Measurements from ENCODE around the gene DLG5. TPM values are rescaled to one million over a fixed set of nuclear protein-coding genes. Genes with fewer than 3 reads are reported as not detected.

The DLG5 gene
- total RNA-seq, 4 donors from 2014 or later, result 28.6 to 51.2 (median 40.3) TPM

DNA sequence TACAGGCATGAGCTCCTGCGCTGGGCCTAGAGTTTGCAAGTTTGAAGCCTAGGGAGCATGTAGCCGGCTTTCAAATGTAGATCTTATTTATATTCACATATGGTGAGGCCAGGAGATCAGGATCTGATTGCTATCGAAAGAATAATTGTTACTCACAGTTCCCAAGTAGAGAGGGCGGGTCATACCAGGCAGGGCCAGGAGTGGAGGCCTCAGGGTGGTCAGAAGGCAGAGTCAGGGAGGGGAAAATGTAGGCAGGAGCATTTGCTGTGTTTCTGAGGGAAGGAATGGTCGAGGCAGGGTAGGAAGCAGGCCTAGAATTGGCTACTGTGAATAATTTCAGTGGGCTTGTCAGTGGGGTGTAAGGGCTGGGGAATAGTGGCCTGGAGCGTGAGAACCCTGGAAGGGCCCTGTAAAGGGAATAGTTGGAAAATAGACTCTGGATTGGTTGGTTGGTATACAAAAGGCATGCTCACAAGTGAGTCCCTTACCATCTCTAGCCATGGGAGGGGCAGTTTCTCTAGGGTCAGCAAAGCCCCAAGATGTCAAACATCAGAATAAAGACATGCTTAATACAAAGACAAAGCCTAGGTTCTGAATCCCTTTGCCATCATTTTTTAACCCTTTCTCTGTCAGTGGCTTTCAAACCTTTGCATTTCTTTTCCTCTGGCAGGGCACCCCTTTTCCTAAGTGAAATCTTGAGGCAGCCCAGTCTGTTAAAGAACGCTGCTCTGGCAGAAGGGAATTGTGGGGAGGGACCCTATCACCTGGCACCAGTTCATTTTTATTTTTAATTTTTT is 36.0 kb upstream of the DLG5 start:
- Histone ChIP-seq H3K27ac (no peak overlapping the region), H3K27me3 (no peaks in the 10 kb centered on the region), H3K36me3 (no peaks in the 10 kb centered on the region), H3K4me3 (no peak overlapping the region), H3K4me1 (no peaks in the 10 kb centered on the region), H3K9me3 (no peaks in the 10 kb centered on the region)
- in situ Hi-C loops (cut with MboI; ENCODE audit: low sequenced_read_pairs in 4 of 4) (no loop called here), intact Hi-C loops (cut with DNase I; ENCODE audit: low total_unique reads) (no loop called here)
- ATAC-seq, result no peak
- DNase-seq, result no peak
- TF ChIP-seq POLR2A (IDR thresholded peaks at IDR 0.05), result no peak
- TF ChIP-seq, protein P1, sequence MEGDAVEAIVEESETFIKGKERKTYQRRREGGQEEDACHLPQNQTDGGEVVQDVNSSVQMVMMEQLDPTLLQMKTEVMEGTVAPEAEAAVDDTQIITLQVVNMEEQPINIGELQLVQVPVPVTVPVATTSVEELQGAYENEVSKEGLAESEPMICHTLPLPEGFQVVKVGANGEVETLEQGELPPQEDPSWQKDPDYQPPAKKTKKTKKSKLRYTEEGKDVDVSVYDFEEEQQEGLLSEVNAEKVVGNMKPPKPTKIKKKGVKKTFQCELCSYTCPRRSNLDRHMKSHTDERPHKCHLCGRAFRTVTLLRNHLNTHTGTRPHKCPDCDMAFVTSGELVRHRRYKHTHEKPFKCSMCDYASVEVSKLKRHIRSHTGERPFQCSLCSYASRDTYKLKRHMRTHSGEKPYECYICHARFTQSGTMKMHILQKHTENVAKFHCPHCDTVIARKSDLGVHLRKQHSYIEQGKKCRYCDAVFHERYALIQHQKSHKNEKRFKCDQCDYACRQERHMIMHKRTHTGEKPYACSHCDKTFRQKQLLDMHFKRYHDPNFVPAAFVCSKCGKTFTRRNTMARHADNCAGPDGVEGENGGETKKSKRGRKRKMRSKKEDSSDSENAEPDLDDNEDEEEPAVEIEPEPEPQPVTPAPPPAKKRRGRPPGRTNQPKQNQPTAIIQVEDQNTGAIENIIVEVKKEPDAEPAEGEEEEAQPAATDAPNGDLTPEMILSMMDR (IDR thresholded peaks at IDR 0.05 in 4 of 5, conservative IDR thresholded peaks at IDR 0.05 in 1 of 5), result no peak

DNA sequence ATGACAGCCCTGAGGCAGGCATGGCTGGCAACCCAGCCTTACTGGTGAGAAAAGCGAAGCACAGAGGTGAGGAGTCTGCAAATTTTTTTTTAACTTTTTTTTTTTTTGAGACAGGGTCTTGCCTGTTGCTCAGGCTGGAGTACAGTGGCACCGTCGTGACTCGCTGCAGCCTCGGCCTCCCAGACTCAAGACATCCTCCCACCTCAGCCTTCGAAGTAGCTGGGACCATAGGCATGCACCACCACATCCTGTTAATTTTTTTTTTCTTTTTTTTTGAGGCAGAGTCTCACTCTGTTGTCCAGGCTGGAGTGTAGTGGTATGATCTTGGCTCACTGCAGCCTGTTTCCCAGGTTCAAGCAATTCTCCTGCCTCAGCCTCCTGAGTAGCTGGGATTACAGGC is 35.1 kb upstream of the DLG5 start:
- no peak overlapping the region for H3K27ac ChIP-seq
- TF ChIP-seq, protein P1 (IDR thresholded peaks at IDR 0.05 in 4 of 5, conservative IDR thresholded peaks at IDR 0.05 in 1 of 5), result no peak
- TF ChIP-seq POLR2A (IDR thresholded peaks at IDR 0.05), result no peak
- in situ Hi-C loops (cut with MboI; ENCODE audit: low sequenced_read_pairs in 4 of 4) (no loop called here), intact Hi-C loops (cut with DNase I; ENCODE audit: low total_unique reads) (no loop called here)
- ATAC-seq, result no peak
- DNase-seq, result no peak
- H3K36me3 ChIP-seq, result no peaks in the 10 kb centered on the region
- H3K9me3 ChIP-seq, result no peaks in the 10 kb centered on the region
- no peak overlapping the region for H3K4me3 ChIP-seq
- no peaks in the 10 kb centered on the region for H3K4me1 ChIP-seq
- H3K27me3 ChIP-seq, result no peaks in the 10 kb centered on the region

DNA sequence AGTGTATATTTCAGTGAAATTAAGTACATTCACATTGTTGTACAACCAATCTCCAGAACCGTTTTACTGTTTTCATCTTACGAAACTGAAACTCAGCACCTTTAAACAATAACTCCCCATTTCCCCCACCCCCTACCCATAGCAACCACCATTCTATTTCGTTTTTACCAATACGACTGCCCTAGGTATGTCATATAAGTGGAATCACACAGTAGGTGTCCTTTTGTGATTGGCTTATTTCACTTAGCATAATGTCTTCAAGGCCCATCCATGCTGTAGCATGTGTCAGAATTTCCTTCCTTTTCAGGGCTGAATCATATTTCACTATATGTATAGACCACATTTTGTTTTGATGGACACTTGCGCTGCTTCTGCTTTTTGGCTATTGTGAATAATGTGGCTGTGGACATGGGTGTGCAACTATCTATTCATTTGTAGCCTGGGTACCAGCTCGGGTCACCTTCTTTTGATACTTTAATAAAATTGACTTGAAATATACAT is 34.3 kb upstream of the DLG5 start:
- no peaks in the 10 kb centered on the region for H3K27me3 ChIP-seq
- intact Hi-C loops (cut with DNase I; ENCODE audit: low total_unique reads), result no loop called here
- H3K4me1 ChIP-seq, result no peaks in the 10 kb centered on the region
- no peak overlapping the region for H3K4me3 ChIP-seq
- in situ Hi-C loops (cut with MboI; ENCODE audit: low sequenced_read_pairs in 4 of 4), result no loop called here
- ATAC-seq (no peak), DNase-seq (no peak)
- H3K36me3 ChIP-seq, result no peaks in the 10 kb centered on the region
- no peak overlapping the region for H3K27ac ChIP-seq
- TF ChIP-seq POLR2A (IDR thresholded peaks at IDR 0.05), result no peak
- TF ChIP-seq, protein P1 (IDR thresholded peaks at IDR 0.05 in 4 of 5, conservative IDR thresholded peaks at IDR 0.05 in 1 of 5), result no peak
- H3K9me3 ChIP-seq, result no peaks in the 10 kb centered on the region

DNA sequence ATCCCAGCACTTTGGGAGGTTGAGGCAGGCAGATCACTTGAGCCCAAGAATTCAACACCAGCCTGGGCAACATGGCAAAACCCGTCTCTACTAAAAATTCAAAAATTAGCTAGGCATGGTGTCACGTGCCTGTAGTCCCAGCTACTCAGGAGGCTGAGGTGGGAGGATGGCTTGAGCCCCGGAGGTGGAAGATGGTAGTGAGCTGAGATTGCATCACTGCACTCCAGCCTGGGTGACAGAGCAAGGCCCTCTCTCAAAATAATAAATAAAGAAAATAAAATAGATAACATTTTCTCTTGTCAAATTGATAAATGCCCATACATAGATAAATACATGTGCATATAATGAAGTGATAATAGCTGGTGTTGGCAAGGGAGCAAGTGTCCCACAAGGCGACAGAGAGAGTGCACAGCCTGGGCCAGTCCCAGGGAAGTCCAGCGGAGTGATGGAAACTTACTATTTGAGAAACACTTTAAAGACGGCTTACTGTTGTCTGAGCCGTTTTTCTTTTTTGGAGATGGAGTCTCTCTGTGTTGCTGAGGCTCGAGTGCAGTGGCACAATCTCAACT is 33.4 kb upstream of the DLG5 start:
- no peak for TF ChIP-seq POLR2A (IDR thresholded peaks at IDR 0.05)
- TF ChIP-seq, protein P1 (IDR thresholded peaks at IDR 0.05 in 4 of 5, conservative IDR thresholded peaks at IDR 0.05 in 1 of 5), result no peak
- Histone ChIP-seq H3K9me3 (no peaks in the 10 kb centered on the region), H3K36me3 (no peaks in the 10 kb centered on the region), H3K27me3 (no peaks in the 10 kb centered on the region), H3K4me3 (no peak overlapping the region), H3K27ac (no peak overlapping the region), H3K4me1 (no peaks in the 10 kb centered on the region)
- no peak for ATAC-seq
- in situ Hi-C loops (cut with MboI; ENCODE audit: low sequenced_read_pairs in 4 of 4) (no loop called here), intact Hi-C loops (cut with DNase I; ENCODE audit: low total_unique reads) (no loop called here)
- DNase-seq, result no peak

All from gastrocnemius medialis (tissue), 4 donors.